Activated T-helper 1 cell treated with anti-CD3 and anti-CD28 coated beads, Interleukin-12 subunit alpha, Interleukin-12 subunit beta, Interleukin-2, Interleukin-4 antibody, amounts not matched to agents 30 ng/mL and 10 ng/mL and 1 ng/mL, durations not matched to agents 14 hours and 24 hours and 36 hours (primary cell): ENCODE data around the gene ZNF774. TPM values are rescaled to one million over a fixed set of nuclear protein-coding genes. Genes with fewer than 3 reads are reported as not detected.
"Not testable (repeated sequence)": the region's sequence is repeated elsewhere in the genome, so short reads cannot be mapped to it uniquely, and the experiment has no call there.

Experiments
- DNase-seq: peaks from one replicate; pipeline ENCODE4 v3.0.0; 2021; ENCODE audit warnings: low spot score
- H3K27ac Mint-ChIP-seq: one replicate; pipeline ENCODE4 v1.8.0; 2021; ENCODE audit warnings: mild to moderate bottlenecking, mixed read lengths
- H3K27me3 Mint-ChIP-seq: one replicate; pipeline ENCODE4 v1.8.0; 2022; ENCODE audit warnings: mild to moderate bottlenecking, moderate library complexity, mixed read lengths; ENCODE audit not compliant: insufficient read depth
- H3K36me3 Mint-ChIP-seq: one replicate; pipeline ENCODE4 v1.8.0; 2021; ENCODE audit warnings: low read depth, mixed read lengths
- H3K4me1 Mint-ChIP-seq: one replicate; pipeline ENCODE4 v1.8.0; 2021; ENCODE audit warnings: low read depth, mixed read lengths
- H3K4me3 Mint-ChIP-seq: one replicate; pipeline ENCODE4 v1.8.0; 2021; ENCODE audit warnings: mild to moderate bottlenecking, moderate library complexity, mixed read lengths
- H3K9me3 Mint-ChIP-seq: one replicate; pipeline ENCODE4 v1.8.0; 2021; ENCODE audit warnings: mixed read lengths
- intact Hi-C: fragments of 100-400 bp; cut with micrococcal nuclease; formaldehyde crosslinking; loops from one replicate; pipeline ENCODE4 v1.15.1; 2024
- total RNA-seq: library from RNA; stranded (reverse); gene quantifications from 2 replicates; pipeline ENCODE4 v1.2.3, GENCODE V29; 2022

The ZNF774 gene
- total RNA-seq, 1 donor from 2014 or later: 1.6 TPM

- intact Hi-C loops: no loop called here
- peaks cover 8% of the 10 kb centered on the region for H3K27me3 Mint-ChIP-seq
- H3K36me3 Mint-ChIP-seq: no peaks in the 10 kb centered on the region
- DNase-seq: no peak
- H3K9me3 Mint-ChIP-seq: no peaks in the 10 kb centered on the region
- H3K4me3 Mint-ChIP-seq: no peak overlapping the region
- H3K27ac Mint-ChIP-seq: peak overlapping the region; percentile 31
- H3K4me1 Mint-ChIP-seq: peaks cover 5% of the 10 kb centered on the region
Measured at GRCh38 chr15:90325726-90326125, 26.4 kb upstream of the ZNF774 start.

- DNase-seq: no peak
- Mint-ChIP-seq H3K4me3 (no peak overlapping the region), H3K36me3 (no peaks in the 10 kb centered on the region), H3K4me1 (peaks cover 5% of the 10 kb centered on the region), H3K9me3 (no peaks in the 10 kb centered on the region), H3K27me3 (peaks cover 8% of the 10 kb centered on the region), H3K27ac (no peak overlapping the region)
- intact Hi-C loops: no loop called here
Measured at GRCh38 chr15:90326441-90326840, 25.6 kb upstream of the ZNF774 start.

GRCh38 chr15:90327311-90327710, 24.8 kb upstream of the ZNF774 start:
- Mint-ChIP-seq H3K4me1 (peaks cover 5% of the 10 kb centered on the region), H3K9me3 (no peaks in the 10 kb centered on the region), H3K36me3 (no peaks in the 10 kb centered on the region), H3K27me3 (peaks cover 8% of the 10 kb centered on the region), H3K4me3 (no peak overlapping the region), H3K27ac (no peak overlapping the region)
- no peak for DNase-seq
- intact Hi-C loops: no loop called here

- intact Hi-C loops: no loop called here
- no peak for DNase-seq
- no peak overlapping the region for H3K27ac Mint-ChIP-seq
- peaks cover 4% of the 10 kb centered on the region for H3K27me3 Mint-ChIP-seq
- peaks cover 11% of the 10 kb centered on the region for H3K4me1 Mint-ChIP-seq
- no peaks in the 10 kb centered on the region for H3K36me3 Mint-ChIP-seq
- no peak overlapping the region for H3K4me3 Mint-ChIP-seq
- H3K9me3 Mint-ChIP-seq: no peaks in the 10 kb centered on the region
Measured at GRCh38 chr15:90334304-90334731, 17.8 kb upstream of the ZNF774 start.

GRCh38 chr15:90336705-90337141, 15.4 kb upstream of the ZNF774 start:
- peaks cover 18% of the 10 kb centered on the region for H3K4me1 Mint-ChIP-seq
- H3K4me3 Mint-ChIP-seq: no peak overlapping the region
- no peaks in the 10 kb centered on the region for H3K36me3 Mint-ChIP-seq
- H3K27me3 Mint-ChIP-seq: no peaks in the 10 kb centered on the region
- H3K9me3 Mint-ChIP-seq: no peaks in the 10 kb centered on the region
- no peak overlapping the region for H3K27ac Mint-ChIP-seq
- no peak for DNase-seq
- intact Hi-C loops: no loop called here

GRCh38 chr15:90337256-90337655, 14.8 kb upstream of the ZNF774 start:
- intact Hi-C loops: no loop called here
- peaks cover 18% of the 10 kb centered on the region for H3K4me1 Mint-ChIP-seq
- H3K27ac Mint-ChIP-seq: no peak overlapping the region
- no peaks in the 10 kb centered on the region for H3K36me3 Mint-ChIP-seq
- H3K9me3 Mint-ChIP-seq: no peaks in the 10 kb centered on the region
- no peak for DNase-seq
- no peak overlapping the region for H3K4me3 Mint-ChIP-seq
- no peaks in the 10 kb centered on the region for H3K27me3 Mint-ChIP-seq

GRCh38 chr15:90338532-90338931, 13.6 kb upstream of the ZNF774 start:
- H3K4me3 Mint-ChIP-seq: no peak overlapping the region
- H3K4me1 Mint-ChIP-seq: peaks cover 25% of the 10 kb centered on the region
- DNase-seq: no peak
- H3K9me3 Mint-ChIP-seq: no peaks in the 10 kb centered on the region
- intact Hi-C loops: no loop called here
- no peaks in the 10 kb centered on the region for H3K36me3 Mint-ChIP-seq
- H3K27me3 Mint-ChIP-seq: no peaks in the 10 kb centered on the region
- no peak overlapping the region for H3K27ac Mint-ChIP-seq

GRCh38 chr15:90340345-90340744, 11.7 kb upstream of the ZNF774 start:
- Mint-ChIP-seq H3K4me3 (no peak overlapping the region), H3K27me3 (no peaks in the 10 kb centered on the region), H3K4me1 (peaks cover 25% of the 10 kb centered on the region), H3K9me3 (no peaks in the 10 kb centered on the region), H3K36me3 (no peaks in the 10 kb centered on the region), H3K27ac (no peak overlapping the region)
- no peak for DNase-seq
- intact Hi-C loops: no loop called here

- intact Hi-C loops: no loop called here
- no peaks in the 10 kb centered on the region for H3K9me3 Mint-ChIP-seq
- peaks cover 14% of the 10 kb centered on the region for H3K4me1 Mint-ChIP-seq
- no peak overlapping the region for H3K4me3 Mint-ChIP-seq
- H3K36me3 Mint-ChIP-seq: no peaks in the 10 kb centered on the region
- no peak for DNase-seq
- no peak overlapping the region for H3K27ac Mint-ChIP-seq
- H3K27me3 Mint-ChIP-seq: no peaks in the 10 kb centered on the region
Measured at GRCh38 chr15:90343302-90343790, 8.7 kb upstream of the ZNF774 start.

- Mint-ChIP-seq H3K9me3 (no peaks in the 10 kb centered on the region), H3K4me1 (peaks cover 14% of the 10 kb centered on the region), H3K27me3 (no peaks in the 10 kb centered on the region), H3K36me3 (no peaks in the 10 kb centered on the region), H3K4me3 (no peak overlapping the region), H3K27ac (no peak overlapping the region)
- intact Hi-C loops: no loop called here
- no peak for DNase-seq
Measured at GRCh38 chr15:90344662-90345061, 7.4 kb upstream of the ZNF774 start.

GRCh38 chr15:90345857-90346256, 6.2 kb upstream of the ZNF774 start:
- intact Hi-C loops: no loop called here
- Mint-ChIP-seq H3K9me3 (no peaks in the 10 kb centered on the region), H3K27me3 (no peaks in the 10 kb centered on the region), H3K4me1 (peaks cover 7% of the 10 kb centered on the region), H3K27ac (no peak overlapping the region), H3K4me3 (no peak overlapping the region), H3K36me3 (no peaks in the 10 kb centered on the region)
- no peak for DNase-seq

- H3K9me3 Mint-ChIP-seq, H3K4me3 Mint-ChIP-seq, H3K36me3 Mint-ChIP-seq, H3K27ac Mint-ChIP-seq, DNase-seq, intact Hi-C loops, H3K27me3 Mint-ChIP-seq: not testable (repeated sequence)
- peaks cover 13% of the 10 kb centered on the region for H3K4me1 Mint-ChIP-seq
Measured at GRCh38 chr15:90347431-90348065, 4.5 kb upstream of the ZNF774 start.

- intact Hi-C loops: no loop called here
- no peak overlapping the region for H3K4me3 Mint-ChIP-seq
- DNase-seq: no peak
Measured at GRCh38 chr15:90348456-90348855, 3.6 kb upstream of the ZNF774 start.

GRCh38 chr15:90349072-90349471, 3.0 kb upstream of the ZNF774 start:
- DNase-seq: no peak
- no peak overlapping the region for H3K27ac Mint-ChIP-seq
- H3K4me3 Mint-ChIP-seq: no peak overlapping the region
- intact Hi-C loops: no loop called here
- peaks cover 10% of the 10 kb centered on the region for H3K4me1 Mint-ChIP-seq
- no peaks in the 10 kb centered on the region for H3K36me3 Mint-ChIP-seq
- no peaks in the 10 kb centered on the region for H3K27me3 Mint-ChIP-seq
- no peaks in the 10 kb centered on the region for H3K9me3 Mint-ChIP-seq

More at GRCh38 chr15:90348456-90348855, 3.6 kb upstream of the ZNF774 start:
- H3K27me3 Mint-ChIP-seq: no peaks in the 10 kb centered on the region
- no peaks in the 10 kb centered on the region for H3K9me3 Mint-ChIP-seq
- no peak overlapping the region for H3K27ac Mint-ChIP-seq
- no peaks in the 10 kb centered on the region for H3K36me3 Mint-ChIP-seq
- peaks cover 10% of the 10 kb centered on the region for H3K4me1 Mint-ChIP-seq
